DND-41 (cell line): ENCODE results near the gene MICAL3.

Experiments used
- ATAC-seq: fragments of 200-7000 bp; cut with Tn5 transposase; 3 replicates; pipeline ENCODE4 v1.9.1; 2021; ENCODE audit warnings: low read depth; ENCODE audit not compliant: insufficient read depth
- DNase-seq: peaks from one replicate; pipeline ENCODE4 v3.0.0-alpha.2; 2020
- H2AFZ ChIP-seq: 2 replicates; pipeline ENCODE4 v1.6.0; 2012; ENCODE audit warnings: low read depth, low read length
- H3K27ac ChIP-seq: 2 replicates; pipeline ENCODE4 v1.5.1; 2012; ENCODE audit warnings: low read length, inconsistent platforms
- H3K27me3 ChIP-seq: fragments of 200-600 bp; sonication (generic); 2 replicates; pipeline ENCODE4 v1.6.0; 2012; ENCODE audit warnings: low read length, mild to moderate bottlenecking, inconsistent platforms; ENCODE audit not compliant: insufficient read depth, poor library complexity
- H3K36me3 ChIP-seq: 2 replicates; pipeline ENCODE4 v1.5.1; 2012; ENCODE audit warnings: low read length, inconsistent platforms; ENCODE audit not compliant: insufficient read depth
- H3K4me1 ChIP-seq: 2 replicates; pipeline ENCODE4 v1.5.1; 2012; ENCODE audit warnings: mild to moderate bottlenecking, low read length; ENCODE audit not compliant: insufficient read depth
- H3K4me2 ChIP-seq: 2 replicates; pipeline ENCODE4 v1.6.0; 2012; ENCODE audit warnings: mild to moderate bottlenecking, moderate library complexity, low read length, inconsistent platforms; ENCODE audit not compliant: insufficient read depth
- H3K4me3 ChIP-seq, 2 experiments: fragments of 200-600 bp in 1 of 2; shearing (Covaris generic) in 1 of 2; 2 replicates each; pipeline ENCODE4 v1.5.1; 2012 to 2016; ENCODE audit warnings: inconsistent platforms in 2 of 2, low read length in 2 of 2, mild to moderate bottlenecking in 2 of 2, low read depth in 1 of 2, moderate library complexity in 1 of 2
- H3K79me2 ChIP-seq: 2 replicates; pipeline ENCODE4 v1.6.0; 2012; ENCODE audit warnings: low read length, inconsistent platforms; ENCODE audit not compliant: insufficient read depth
- H3K9ac ChIP-seq: 2 replicates; pipeline ENCODE4 v1.6.0; 2012; ENCODE audit warnings: low read depth, mild to moderate bottlenecking, inconsistent platforms, low read length, moderate library complexity
- H3K9me3 ChIP-seq: 2 replicates; pipeline ENCODE4 v1.5.1; 2012; ENCODE audit warnings: low read length, moderate library complexity, mild to moderate bottlenecking, inconsistent platforms; ENCODE audit not compliant: insufficient read depth, severe bottlenecking
- H4K20me1 ChIP-seq: 2 replicates; pipeline ENCODE4 v1.6.0; 2012; ENCODE audit warnings: low read length; ENCODE audit not compliant: insufficient read depth
- EZH2 ChIP-seq: IDR thresholded peaks from 3 replicates; pipeline ENCODE4 v1.6.1; 2012; ENCODE audit warnings: borderline replicate concordance, low read depth, mild to moderate bottlenecking, moderate library complexity, low read length, inconsistent platforms; ENCODE audit not compliant: severe bottlenecking
- TF ChIP-seq, protein P1 (sequence below): IDR thresholded peaks from 2 replicates; pipeline ENCODE4 v1.5.1; 2012; ENCODE audit warnings: borderline replicate concordance, low read length, moderate library complexity, mild to moderate bottlenecking; ENCODE audit not compliant: poor library complexity, severe bottlenecking; ENCODE audit errors: extremely low read depth

MICAL3 gene

GRCh38 chr22:17855572-17856290, 168.6 kb downstream of the MICAL3 start:
- no peak overlapping the region for H3K4me2 ChIP-seq
- ATAC-seq (no peak), DNase-seq (no peak)
- TF ChIP-seq, protein P1, sequence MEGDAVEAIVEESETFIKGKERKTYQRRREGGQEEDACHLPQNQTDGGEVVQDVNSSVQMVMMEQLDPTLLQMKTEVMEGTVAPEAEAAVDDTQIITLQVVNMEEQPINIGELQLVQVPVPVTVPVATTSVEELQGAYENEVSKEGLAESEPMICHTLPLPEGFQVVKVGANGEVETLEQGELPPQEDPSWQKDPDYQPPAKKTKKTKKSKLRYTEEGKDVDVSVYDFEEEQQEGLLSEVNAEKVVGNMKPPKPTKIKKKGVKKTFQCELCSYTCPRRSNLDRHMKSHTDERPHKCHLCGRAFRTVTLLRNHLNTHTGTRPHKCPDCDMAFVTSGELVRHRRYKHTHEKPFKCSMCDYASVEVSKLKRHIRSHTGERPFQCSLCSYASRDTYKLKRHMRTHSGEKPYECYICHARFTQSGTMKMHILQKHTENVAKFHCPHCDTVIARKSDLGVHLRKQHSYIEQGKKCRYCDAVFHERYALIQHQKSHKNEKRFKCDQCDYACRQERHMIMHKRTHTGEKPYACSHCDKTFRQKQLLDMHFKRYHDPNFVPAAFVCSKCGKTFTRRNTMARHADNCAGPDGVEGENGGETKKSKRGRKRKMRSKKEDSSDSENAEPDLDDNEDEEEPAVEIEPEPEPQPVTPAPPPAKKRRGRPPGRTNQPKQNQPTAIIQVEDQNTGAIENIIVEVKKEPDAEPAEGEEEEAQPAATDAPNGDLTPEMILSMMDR, result no peak
- no peak for TF ChIP-seq EZH2
- no peaks in the 10 kb centered on the region for H3K27me3 ChIP-seq
- no peak overlapping the region for H3K4me3 ChIP-seq
- no peaks in the 10 kb centered on the region for H3K4me1 ChIP-seq
- no peaks in the 10 kb centered on the region for H3K9me3 ChIP-seq
- no peaks in the 10 kb centered on the region for H4K20me1 ChIP-seq
- H3K27ac ChIP-seq, result no peak overlapping the region
- no peak overlapping the region for H2AFZ ChIP-seq
- no peaks in the 10 kb centered on the region for H3K79me2 ChIP-seq
- H3K36me3 ChIP-seq, result peaks cover 9% of the 10 kb centered on the region
- H3K9ac ChIP-seq, result no peak overlapping the region

DNA sequence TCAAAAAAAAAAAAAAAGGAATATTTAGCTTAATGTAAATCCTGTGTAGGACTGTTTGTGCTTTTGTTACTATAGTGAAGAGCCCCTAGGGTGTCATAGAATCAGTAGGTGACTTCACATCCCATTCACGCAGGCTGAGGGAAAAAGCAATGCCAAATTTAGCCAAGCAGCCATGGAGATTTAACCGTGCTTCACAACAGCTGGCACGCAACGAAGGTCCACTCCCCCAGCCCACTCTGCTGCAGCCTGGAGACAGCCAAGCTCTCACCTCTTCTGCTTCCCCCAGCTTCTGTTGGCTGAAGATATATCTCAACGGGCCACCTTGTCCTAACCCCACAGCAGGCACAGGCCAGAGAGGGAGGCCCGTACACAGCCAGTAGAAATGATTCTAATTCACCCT, 171.3 kb downstream of the MICAL3 start:
- Histone ChIP-seq H4K20me1 (no peaks in the 10 kb centered on the region), H3K79me2 (no peaks in the 10 kb centered on the region), H3K27ac (no peak overlapping the region), H3K27me3 (no peaks in the 10 kb centered on the region), H3K4me2 (no peak overlapping the region), H3K4me3 (no peak overlapping the region), H3K9ac (no peak overlapping the region), H3K36me3 (peaks cover 9% of the 10 kb centered on the region), H2AFZ (no peak overlapping the region), H3K9me3 (no peaks in the 10 kb centered on the region), H3K4me1 (no peaks in the 10 kb centered on the region)
- no peak for ATAC-seq
- TF ChIP-seq EZH2, result no peak
- TF ChIP-seq, protein P1, result no peak
- no peak for DNase-seq

- H3K36me3 ChIP-seq, result peaks cover 9% of the 10 kb centered on the region
- no peaks in the 10 kb centered on the region for H3K4me1 ChIP-seq
- no peak overlapping the region for H3K4me3 ChIP-seq
- H3K9me3 ChIP-seq, result no peaks in the 10 kb centered on the region
- H2AFZ ChIP-seq, result no peak overlapping the region
- ATAC-seq (no peak), DNase-seq (no peak)
- no peak for TF ChIP-seq EZH2
- TF ChIP-seq, protein P1, result no peak
- no peak overlapping the region for H3K4me2 ChIP-seq
- H4K20me1 ChIP-seq, result no peaks in the 10 kb centered on the region
- H3K9ac ChIP-seq, result no peak overlapping the region
- no peaks in the 10 kb centered on the region for H3K27me3 ChIP-seq
- no peaks in the 10 kb centered on the region for H3K79me2 ChIP-seq
- no peak overlapping the region for H3K27ac ChIP-seq
Measured at GRCh38 chr22:17851759-17852158, 172.6 kb downstream of the MICAL3 start.
